ENCODE data around the gene TOMM40. TPM values are rescaled to one million over a fixed set of nuclear protein-coding genes. Genes with fewer than 3 reads are reported as not detected.
"Not testable (repeated sequence)": the region's sequence is repeated elsewhere in the genome, so short reads cannot be mapped to it uniquely, and the experiment has no call there.

TOMM40 gene
- total RNA-seq, 2 experiments from 2014 or later, result 80.9 to 89.7 TPM

DNA sequence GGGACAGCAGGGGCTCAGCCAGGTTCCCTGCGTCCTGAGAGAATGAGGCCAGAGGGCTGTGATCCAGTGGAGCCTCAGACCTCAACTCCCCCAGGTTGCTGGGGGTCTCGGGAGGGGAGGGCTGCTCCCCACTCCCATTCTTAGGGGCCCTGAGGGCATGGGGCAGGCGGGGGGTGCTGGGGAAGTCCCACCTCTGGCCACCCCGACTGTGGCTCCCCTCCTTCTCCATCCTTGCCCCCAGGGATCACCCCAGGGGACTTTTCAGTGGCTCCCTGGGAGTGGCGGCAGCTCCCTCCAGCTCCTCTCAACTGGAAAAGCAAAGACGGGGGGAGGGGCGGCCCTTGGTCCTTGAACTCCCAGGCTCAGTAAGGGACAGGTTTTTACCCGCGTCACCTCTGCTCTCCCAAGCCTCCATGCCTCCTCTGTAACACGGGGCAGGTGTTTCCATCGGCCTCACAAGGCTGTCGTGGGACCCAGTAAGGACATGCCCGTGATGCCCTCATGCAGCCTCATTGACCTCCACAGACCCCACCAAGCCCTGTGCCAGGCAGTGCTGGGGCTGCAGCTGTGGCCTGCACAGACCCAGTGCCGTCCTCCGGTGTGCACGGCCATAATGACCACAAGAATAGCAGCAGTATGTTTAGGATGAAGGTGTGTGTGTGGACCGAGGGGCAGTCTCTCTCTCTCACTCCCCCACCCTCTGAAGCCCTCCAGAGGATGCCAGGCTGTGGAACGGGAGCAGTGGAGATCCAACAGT is 11.6 kb upstream of the TOMM40 start:
- no TSS peak for BruUV-seq (replicated peaks)
- intact Hi-C loops (cut with micrococcal nuclease; ENCODE audit: unreplicated experiment), result no loop called here

DNA sequence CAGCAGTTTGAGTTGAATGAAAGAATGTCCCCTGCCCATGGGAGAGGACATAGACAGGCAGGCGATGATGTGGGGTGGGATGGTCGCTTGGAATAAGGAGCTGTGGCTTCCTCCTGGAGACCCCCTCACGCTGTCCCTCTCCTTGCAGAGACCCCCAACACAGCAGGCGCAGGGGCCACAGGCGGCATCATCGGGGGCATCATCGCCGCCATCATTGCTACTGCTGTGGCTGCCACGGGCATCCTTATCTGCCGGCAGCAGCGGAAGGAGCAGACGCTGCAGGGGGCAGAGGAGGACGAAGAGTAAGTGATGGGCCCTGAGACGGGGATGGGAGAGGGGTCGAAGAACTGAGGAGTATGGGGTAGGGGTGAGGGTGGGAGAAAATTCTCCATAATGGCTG is 9.0 kb upstream of the TOMM40 start:
- no peak for DNase-seq (ENCODE audit: low spot score)
- H4K20me1 ChIP-seq (ENCODE audit: insufficient read depth, low read length), result no peaks in the 10 kb centered on the region
- CTCF ChIA-PET (ENCODE audit: unreplicated experiment), result no interaction called here
- peaks cover 6% of the 10 kb centered on the region for H3K4me1 ChIP-seq (ENCODE audit: insufficient read depth, low read length, poor library complexity, severe bottlenecking)
- H3K79me2 ChIP-seq (ENCODE audit: insufficient read depth, low read depth, low read length), result no peaks in the 10 kb centered on the region
- TF ChIP-seq, protein P1, sequence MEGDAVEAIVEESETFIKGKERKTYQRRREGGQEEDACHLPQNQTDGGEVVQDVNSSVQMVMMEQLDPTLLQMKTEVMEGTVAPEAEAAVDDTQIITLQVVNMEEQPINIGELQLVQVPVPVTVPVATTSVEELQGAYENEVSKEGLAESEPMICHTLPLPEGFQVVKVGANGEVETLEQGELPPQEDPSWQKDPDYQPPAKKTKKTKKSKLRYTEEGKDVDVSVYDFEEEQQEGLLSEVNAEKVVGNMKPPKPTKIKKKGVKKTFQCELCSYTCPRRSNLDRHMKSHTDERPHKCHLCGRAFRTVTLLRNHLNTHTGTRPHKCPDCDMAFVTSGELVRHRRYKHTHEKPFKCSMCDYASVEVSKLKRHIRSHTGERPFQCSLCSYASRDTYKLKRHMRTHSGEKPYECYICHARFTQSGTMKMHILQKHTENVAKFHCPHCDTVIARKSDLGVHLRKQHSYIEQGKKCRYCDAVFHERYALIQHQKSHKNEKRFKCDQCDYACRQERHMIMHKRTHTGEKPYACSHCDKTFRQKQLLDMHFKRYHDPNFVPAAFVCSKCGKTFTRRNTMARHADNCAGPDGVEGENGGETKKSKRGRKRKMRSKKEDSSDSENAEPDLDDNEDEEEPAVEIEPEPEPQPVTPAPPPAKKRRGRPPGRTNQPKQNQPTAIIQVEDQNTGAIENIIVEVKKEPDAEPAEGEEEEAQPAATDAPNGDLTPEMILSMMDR (conservative IDR thresholded peaks at IDR 0.05; ENCODE audit: low read length), result no peak
- TF ChIP-seq EZH2phosphoT487 (IDR thresholded peaks at IDR 0.05; ENCODE audit: borderline replicate concordance, low read depth, low read length), result no peak
- H3K4me2 ChIP-seq (ENCODE audit: low read length), result no peak overlapping the region
- no peak overlapping the region for H2AFZ ChIP-seq (ENCODE audit: low read length)
- intact Hi-C loops (cut with micrococcal nuclease; ENCODE audit: unreplicated experiment), result no loop called here
- H3K9me3 ChIP-seq (ENCODE audit: low read length), result no peaks in the 10 kb centered on the region
- no peak overlapping the region for H3K4me3 ChIP-seq (ENCODE audit: low read depth, low read length, poor library complexity, severe bottlenecking)
- no peaks in the 10 kb centered on the region for H3K9me2 ChIP-seq (ENCODE audit: insufficient read depth, low read length)
- POLR2A ChIA-PET, result interaction anchor here (0.5 kb wide), 1 partner anchor 1171 kb away, joined by 3 read pairs; no protein-coding TSS in a partner anchor
- H3K27ac ChIP-seq (ENCODE audit: low read depth, low read length, poor library complexity, severe bottlenecking), result no peak overlapping the region
- BruUV-seq (replicated peaks), result no TSS peak
- no peaks in the 10 kb centered on the region for H3K36me3 ChIP-seq (ENCODE audit: insufficient read depth, low read length)

More for the DNA sequence above, 11.6 kb upstream of the TOMM40 start:
- Histone ChIP-seq H3K27ac (ENCODE audit: low read depth, low read length, poor library complexity, severe bottlenecking) (no peak overlapping the region), H3K9me3 (ENCODE audit: low read length) (no peaks in the 10 kb centered on the region), H3K4me2 (ENCODE audit: low read length) (no peak overlapping the region), H3K9me2 (ENCODE audit: insufficient read depth, low read length) (no peaks in the 10 kb centered on the region), H4K20me1 (ENCODE audit: insufficient read depth, low read length) (no peaks in the 10 kb centered on the region), H3K79me2 (ENCODE audit: insufficient read depth, low read depth, low read length) (no peaks in the 10 kb centered on the region), H3K36me3 (ENCODE audit: insufficient read depth, low read length) (no peaks in the 10 kb centered on the region), H3K4me3 (ENCODE audit: low read depth, low read length, poor library complexity, severe bottlenecking) (no peak overlapping the region), H3K4me1 (ENCODE audit: insufficient read depth, low read length, poor library complexity, severe bottlenecking) (peaks cover 10% of the 10 kb centered on the region), H2AFZ (ENCODE audit: low read length) (no peak overlapping the region)
- ChIA-PET CTCF (ENCODE audit: unreplicated experiment) (no interaction called here), POLR2A (no interaction called here)
- no peak for DNase-seq (ENCODE audit: low spot score)
- TF ChIP-seq, protein P1 (conservative IDR thresholded peaks at IDR 0.05; ENCODE audit: low read length), result no peak
- TF ChIP-seq EZH2phosphoT487 (IDR thresholded peaks at IDR 0.05; ENCODE audit: borderline replicate concordance, low read depth, low read length), result no peak

DNA sequence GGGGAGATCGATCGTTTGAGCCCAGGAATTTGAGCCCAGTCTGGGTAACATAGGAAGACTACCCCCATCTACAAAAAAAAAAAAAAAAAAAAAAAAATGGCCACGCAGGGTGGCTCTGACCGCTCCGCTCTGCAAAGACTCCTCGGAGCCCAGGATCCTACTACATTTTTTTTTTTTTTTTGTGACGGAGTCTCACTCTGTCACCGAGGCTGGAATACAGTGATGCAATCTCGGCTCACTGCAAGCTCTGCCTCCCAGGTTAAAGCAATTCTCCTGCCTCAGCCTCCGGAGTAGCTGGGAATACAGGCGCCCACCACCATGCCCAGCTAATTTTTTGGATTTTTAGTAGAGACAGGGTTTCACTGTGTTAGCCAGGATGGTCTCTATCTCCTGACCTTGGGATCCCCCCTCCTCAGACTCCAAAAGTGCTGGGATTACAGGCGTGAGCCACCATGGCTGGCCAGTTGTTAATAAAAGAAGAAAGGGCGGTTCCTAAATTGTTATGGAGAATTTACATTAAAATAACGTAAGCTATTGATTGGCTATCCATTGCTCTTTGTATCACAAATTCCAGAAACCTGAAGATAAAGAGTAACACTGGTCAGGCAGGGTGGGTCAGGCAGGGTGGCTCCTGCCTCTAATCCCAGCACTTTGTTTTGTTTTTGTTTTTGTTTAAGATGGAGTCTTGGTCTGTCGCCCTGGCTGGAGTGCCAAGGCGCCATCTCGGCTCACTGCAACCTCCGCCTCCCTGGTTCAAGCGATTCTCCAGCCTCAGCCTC is 8.2 kb upstream of the TOMM40 start:
- POLR2A ChIA-PET, result interaction anchor here (0.5 to 0.6 kb wide), 3 partner anchors 54 to 1170 kb away, joined by 3 read pairs; no protein-coding TSS in a partner anchor
- DNase-seq (ENCODE audit: low spot score); H3K27ac ChIP-seq (ENCODE audit: low read depth, low read length, poor library complexity, severe bottlenecking); BruUV-seq (replicated peaks); H3K9me2 ChIP-seq (ENCODE audit: insufficient read depth, low read length); H2AFZ ChIP-seq (ENCODE audit: low read length); H3K36me3 ChIP-seq (ENCODE audit: insufficient read depth, low read length); H3K4me3 ChIP-seq (ENCODE audit: low read depth, low read length, poor library complexity, severe bottlenecking); H3K4me1 ChIP-seq (ENCODE audit: insufficient read depth, low read length, poor library complexity, severe bottlenecking); H3K4me2 ChIP-seq (ENCODE audit: low read length); H3K9me3 ChIP-seq (ENCODE audit: low read length); H4K20me1 ChIP-seq (ENCODE audit: insufficient read depth, low read length); CTCF ChIA-PET (ENCODE audit: unreplicated experiment); H3K79me2 ChIP-seq (ENCODE audit: insufficient read depth, low read depth, low read length); intact Hi-C loops (cut with micrococcal nuclease; ENCODE audit: unreplicated experiment): not testable (repeated sequence)

All from OCI-LY7 (cell line).